Hepatocyte (in vitro differentiated cells): ENCODE results near the gene APEH.

Experiments
- CTCF ChIP-seq: fragments of 200-600 bp; sonication (generic); IDR thresholded peaks from 2 replicates; pipeline ENCODE4 v1.5.1; 2016; ENCODE audit warnings: antibody characterized with exemption, mild to moderate bottlenecking; ENCODE audit not compliant: poor library complexity
- EZH2 ChIP-seq: fragments of 200-600 bp; sonication (generic); IDR thresholded peaks from 2 replicates; pipeline ENCODE4 v1.6.1; 2016; ENCODE audit warnings: antibody characterized with exemption, mild to moderate bottlenecking, borderline replicate concordance
- EZH2phosphoT487 ChIP-seq: fragments of 200-600 bp; sonication (generic); IDR thresholded peaks from one replicate; pipeline ENCODE4 v1.6.1; 2018; ENCODE audit warnings: antibody characterized with exemption, mild to moderate bottlenecking, low read depth, moderate library complexity; ENCODE audit not compliant: unreplicated experiment, severe bottlenecking

GRCh38 chr3:49701388-49702077 lies 27.4 kb downstream of the APEH start:
- TF ChIP-seq EZH2phosphoT487: no peak
- peak; percentile 39 for TF ChIP-seq CTCF
- TF ChIP-seq EZH2: no peak
